ENCODE results near the gene FASN.
"Not testable (repeated sequence)": the region's sequence is repeated elsewhere in the genome, so short reads cannot be mapped to it uniquely, and the experiment has no call there.

Gene FASN

DNA sequence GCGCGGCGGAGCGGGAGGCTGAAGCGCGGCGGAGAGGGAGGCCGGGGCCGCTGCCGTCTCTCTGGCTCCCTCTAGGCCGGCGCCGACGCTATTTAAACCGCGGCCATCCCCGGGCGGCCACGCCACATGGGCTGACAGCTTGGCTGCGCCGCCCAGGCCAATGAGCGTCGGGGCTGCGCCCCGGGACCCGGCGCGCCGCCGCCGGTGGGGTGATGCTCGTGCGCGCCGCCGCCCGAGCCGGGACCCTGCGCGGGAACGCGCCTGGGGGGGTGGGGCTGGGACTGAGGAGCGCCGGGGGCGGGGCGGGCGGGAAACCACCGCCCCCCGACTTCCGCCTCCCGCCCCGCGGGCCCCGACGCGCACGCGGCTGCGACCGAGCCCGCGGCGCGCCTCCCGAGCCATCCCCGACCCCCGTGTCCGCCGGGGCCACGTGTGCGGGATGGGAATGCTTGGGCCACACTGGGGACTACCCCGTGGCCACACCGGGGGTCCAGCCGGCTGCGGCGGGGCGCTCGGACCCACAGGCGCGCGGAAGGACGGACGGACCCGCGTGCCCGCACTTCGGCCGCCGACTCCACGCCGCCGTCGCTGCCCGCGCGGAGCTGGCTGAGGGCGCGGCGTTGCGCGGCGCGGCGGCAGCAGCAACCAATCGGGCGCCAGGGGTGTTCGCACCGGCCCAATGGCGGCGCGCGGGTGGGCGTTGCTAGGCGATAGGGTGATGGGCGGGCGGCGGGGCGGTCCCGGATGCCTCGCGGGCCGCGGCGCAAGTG is at the start of gene FASN:
TSS of gene FASN (minus strand) at position 68 of the 770 bp plus-strand sequence. CDS start 1,791 bp downstream, outside the sequence.
- peak within 1 kb of the TSS; percentile 88 for H3K4me3 ChIP-seq (ENCODE audit: low read depth, low read length)
- TF ChIP-seq, protein P1, sequence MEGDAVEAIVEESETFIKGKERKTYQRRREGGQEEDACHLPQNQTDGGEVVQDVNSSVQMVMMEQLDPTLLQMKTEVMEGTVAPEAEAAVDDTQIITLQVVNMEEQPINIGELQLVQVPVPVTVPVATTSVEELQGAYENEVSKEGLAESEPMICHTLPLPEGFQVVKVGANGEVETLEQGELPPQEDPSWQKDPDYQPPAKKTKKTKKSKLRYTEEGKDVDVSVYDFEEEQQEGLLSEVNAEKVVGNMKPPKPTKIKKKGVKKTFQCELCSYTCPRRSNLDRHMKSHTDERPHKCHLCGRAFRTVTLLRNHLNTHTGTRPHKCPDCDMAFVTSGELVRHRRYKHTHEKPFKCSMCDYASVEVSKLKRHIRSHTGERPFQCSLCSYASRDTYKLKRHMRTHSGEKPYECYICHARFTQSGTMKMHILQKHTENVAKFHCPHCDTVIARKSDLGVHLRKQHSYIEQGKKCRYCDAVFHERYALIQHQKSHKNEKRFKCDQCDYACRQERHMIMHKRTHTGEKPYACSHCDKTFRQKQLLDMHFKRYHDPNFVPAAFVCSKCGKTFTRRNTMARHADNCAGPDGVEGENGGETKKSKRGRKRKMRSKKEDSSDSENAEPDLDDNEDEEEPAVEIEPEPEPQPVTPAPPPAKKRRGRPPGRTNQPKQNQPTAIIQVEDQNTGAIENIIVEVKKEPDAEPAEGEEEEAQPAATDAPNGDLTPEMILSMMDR (IDR thresholded peaks at IDR 0.05; ENCODE audit: borderline replicate concordance, insufficient read depth, low read depth, low read length) = peak; percentile 45; the same call in 1 of the 2 replicates

DNA sequence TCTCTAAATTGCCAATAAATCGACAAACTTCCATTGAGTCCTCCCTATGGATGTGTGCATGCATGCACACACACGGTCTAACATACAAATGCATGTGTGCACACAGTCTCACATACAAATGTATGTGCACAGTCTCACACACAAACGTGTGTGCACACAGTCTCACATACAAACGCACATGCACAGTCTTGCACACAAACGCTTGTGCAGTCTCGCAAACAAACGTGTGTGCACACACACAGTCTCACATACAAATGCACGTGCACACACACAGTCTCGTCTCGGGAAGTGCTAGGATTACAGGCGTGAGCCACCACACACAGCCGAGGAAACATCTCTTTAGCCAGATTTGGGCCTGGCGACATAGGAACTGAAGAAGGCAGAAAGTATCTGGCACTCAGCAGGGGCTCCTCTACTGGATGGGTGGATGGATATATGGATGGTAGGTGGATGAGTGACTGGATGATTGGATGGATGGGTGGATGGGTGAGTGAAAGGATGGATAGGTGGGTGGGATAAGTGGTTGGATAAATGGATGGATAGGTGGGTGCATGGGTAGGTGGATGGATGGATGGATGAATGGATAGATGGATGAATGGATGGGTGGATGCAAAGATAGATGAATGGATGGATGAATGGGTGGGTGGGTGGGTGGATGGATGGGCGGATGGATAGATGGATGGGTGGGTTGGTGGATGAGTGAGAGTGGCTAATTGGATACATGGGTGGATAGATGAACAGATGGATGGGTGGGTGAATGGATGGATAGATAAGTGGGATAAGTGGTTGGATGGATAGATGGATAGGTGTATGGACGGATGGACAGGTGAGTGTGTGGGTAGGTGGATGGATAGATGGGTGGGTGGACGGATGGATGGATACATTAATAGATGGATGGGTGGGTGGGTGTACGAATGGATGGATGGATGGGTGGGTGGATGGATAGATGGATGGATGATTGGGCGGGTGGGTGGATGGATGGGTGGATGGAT is 48.9 kb upstream of the FASN start:
- TF ChIP-seq, protein P1 (IDR thresholded peaks at IDR 0.05; ENCODE audit: borderline replicate concordance, insufficient read depth, low read depth, low read length) = no peak
- no peak overlapping the region for H3K4me3 ChIP-seq (ENCODE audit: low read depth, low read length)

DNA sequence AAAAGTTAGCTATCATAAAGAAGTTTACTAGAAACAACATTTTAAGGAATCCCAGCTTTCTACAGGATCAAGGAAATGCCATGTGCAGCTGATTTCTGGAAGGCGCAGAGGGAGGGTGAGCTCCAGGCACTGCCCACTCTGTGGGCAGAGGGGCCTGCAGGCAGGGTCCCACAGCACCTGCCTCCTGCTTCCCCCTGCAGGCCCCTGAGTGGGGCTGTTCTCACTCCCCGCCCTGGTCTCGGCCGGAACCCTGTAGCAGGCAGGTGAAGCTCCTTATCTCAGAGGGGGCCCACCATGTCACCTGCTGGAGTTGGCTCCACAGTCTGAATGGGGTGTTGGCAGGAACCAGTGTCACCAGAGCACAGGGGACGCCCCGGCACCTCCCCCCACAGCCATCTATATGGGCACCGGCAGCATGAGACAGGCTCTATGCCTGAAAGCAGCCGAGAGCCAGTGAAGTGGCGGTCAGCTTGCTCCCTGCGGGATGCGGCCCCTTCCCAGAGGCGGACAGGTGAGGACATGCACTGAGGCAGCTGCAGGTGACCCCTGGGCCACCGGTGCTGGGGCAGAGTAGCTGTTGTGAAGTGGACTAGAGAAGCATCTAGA is 47.6 kb upstream of the FASN start:
- no peak overlapping the region for H3K4me3 ChIP-seq (ENCODE audit: low read depth, low read length)
- TF ChIP-seq, protein P1 (IDR thresholded peaks at IDR 0.05; ENCODE audit: borderline replicate concordance, insufficient read depth, low read depth, low read length) = no peak

DNA sequence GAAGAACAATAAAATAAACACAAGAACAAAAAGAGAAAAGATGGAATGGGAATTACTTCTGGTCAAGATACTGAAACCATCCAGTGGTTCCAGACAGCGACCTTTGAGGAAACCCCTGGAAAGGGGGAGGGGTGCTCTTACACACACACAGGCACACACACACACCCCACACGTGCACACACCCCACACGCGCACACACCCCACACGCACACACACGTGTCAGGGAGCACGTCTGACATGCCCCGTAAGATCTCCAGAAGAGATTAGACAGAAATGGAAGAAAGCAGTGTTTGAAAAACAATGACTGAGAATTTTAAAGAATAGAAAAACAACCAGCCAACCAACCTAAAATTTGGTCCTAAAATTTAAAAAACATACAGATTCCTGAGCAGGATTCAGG is 45.3 kb upstream of the FASN start:
- no peak overlapping the region for H3K4me3 ChIP-seq (ENCODE audit: low read depth, low read length)
- TF ChIP-seq, protein P1 (IDR thresholded peaks at IDR 0.05; ENCODE audit: borderline replicate concordance, insufficient read depth, low read depth, low read length) = no peak

DNA sequence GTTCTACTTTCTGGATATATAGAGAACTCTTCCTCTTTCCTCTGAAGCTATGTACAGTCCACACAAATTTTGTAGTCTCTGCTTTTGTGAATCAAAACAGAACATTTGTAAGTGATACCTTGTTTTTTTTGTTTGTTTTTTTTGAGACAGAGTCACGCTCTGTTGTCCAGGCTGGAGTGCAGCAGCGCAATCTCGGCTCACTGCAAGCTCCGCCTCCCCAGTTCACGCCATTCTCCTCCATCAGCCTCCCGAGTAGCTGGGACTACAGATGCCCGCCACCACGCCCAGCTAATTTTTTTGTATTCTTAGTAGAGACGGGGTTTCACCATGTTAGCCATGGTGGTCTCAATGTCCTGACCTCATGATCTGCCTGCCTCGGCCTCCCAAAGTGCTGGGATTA is 41.9 kb upstream of the FASN start:
- H3K4me3 ChIP-seq (ENCODE audit: low read depth, low read length) = not testable (repeated sequence)

DNA sequence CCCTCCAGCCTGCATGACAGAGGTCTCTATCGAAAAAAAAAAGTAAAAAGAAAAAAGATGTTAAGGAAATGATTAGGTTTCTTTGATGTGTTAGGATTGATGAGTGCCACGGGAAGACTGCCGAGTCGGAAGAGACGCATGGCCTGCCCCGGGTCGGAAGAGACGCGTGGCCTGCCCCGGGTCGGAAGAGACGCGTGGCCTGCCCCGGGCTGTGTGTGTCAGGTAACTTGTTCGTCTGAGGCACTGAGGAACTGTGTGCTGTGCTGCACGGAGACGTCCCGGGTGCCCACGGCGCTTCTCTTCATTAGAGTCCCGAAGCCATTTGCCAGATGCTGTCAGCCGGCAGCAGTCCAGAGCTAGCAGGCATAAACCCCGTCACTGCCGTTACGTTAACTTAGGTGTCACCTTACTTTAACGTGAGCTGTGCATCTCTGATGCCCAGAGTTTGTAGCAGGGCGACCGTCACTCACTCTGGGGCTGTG is 40.5 kb upstream of the FASN start:
- TF ChIP-seq, protein P1 (IDR thresholded peaks at IDR 0.05; ENCODE audit: borderline replicate concordance, insufficient read depth, low read depth, low read length) = no peak
- H3K4me3 ChIP-seq (ENCODE audit: low read depth, low read length) = no peak overlapping the region

DNA sequence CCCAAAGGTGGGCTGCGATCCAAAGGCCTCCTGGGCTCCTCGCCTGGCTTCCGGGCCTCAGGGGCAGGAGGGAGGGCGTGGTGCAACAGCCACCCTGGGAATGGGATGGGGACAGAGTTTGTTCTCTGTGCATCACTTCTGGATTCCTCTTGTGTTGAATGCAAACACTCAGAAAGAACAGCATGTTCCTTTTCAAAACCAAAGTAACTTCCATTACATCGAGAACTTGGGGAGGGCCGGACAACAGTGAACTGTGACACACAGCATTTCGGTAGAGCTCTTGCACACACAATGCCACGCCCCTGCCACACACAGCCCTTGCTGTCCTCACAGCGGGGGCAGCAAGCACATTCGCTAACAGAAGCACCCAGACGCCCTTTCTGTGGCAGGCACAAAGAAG is 36.1 kb upstream of the FASN start:
- TF ChIP-seq, protein P1 (IDR thresholded peaks at IDR 0.05; ENCODE audit: borderline replicate concordance, insufficient read depth, low read depth, low read length) = no peak
- H3K4me3 ChIP-seq (ENCODE audit: low read depth, low read length) = no peak overlapping the region

DNA sequence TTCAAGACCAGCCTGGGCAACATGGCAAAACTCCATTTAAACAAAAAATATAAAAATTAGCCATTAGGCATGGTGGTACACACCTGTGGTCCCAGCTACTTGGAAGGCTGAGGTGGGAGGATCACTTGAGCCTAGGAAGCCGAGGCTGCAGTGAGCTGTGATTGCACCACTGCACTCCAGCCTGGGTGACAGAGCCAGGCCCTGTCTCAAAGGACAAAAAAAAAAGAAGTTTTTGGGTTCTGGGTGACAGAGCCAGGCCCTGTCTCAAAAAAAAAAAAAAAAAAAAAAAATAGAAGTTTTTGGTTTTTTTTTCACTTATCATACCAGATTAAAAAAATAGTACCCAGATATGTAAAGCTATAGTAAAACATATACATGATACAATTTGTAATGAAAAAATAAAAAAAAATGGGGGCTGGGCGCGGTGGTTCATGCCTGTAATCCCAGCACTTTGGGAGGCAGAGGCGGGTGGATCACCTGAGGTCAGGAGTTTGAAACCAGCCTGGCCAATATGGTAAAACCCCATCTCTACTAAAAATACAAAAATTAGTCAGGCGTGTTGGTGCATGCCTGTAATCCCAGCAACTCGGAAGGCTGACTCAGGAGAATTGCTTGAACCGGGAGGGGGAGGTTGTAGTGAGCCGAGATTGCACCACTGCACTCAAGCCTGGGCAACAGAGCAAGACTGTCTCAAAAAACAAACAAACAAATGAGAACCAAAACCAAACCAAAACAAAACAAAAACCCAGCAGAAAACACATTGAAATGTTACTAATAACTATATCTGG is 35.3 kb upstream of the FASN start:
- H3K4me3 ChIP-seq (ENCODE audit: low read depth, low read length) = not testable (repeated sequence)

All from GM12875 (cell line).